Left lung (tissue), 10 donors: ENCODE results near the gene RBMS3. TPM values are rescaled to one million over a fixed set of nuclear protein-coding genes. Genes with fewer than 3 reads are reported as not detected.

Source experiments
- ATAC-seq: fragments of 200-7000 bp; cut with Tn5 transposase; one replicate; pipeline ENCODE4 v1.9.1; 2020; ENCODE audit warnings: moderate library complexity
- DNase-seq, 4 donors: peaks; one replicate each; pipeline ENCODE4 v3.0.0-alpha.2; 2013 to 2020
- H3K27ac ChIP-seq, 2 donors: fragments of 200-600 bp; sonication (generic) in 1 of 2; one replicate each; pipeline versions ENCODE4 v1.5.0 to v1.8.0; 2020 to 2021
- H3K27me3 ChIP-seq, 2 donors: fragments of 200-600 bp; sonication (generic) in 1 of 2; one replicate each; pipeline versions ENCODE4 v1.5.0 to v1.8.0; 2020 to 2021
- H3K36me3 ChIP-seq, 2 donors: fragments of 200-600 bp; sonication (generic) in 1 of 2; one replicate each; pipeline versions ENCODE4 v1.5.0 to v1.8.0; 2020 to 2021
- H3K4me1 ChIP-seq, 2 donors: fragments of 200-600 bp; one replicate each; pipeline ENCODE4 v1.8.0; 2021
- H3K4me3 ChIP-seq, 2 donors: fragments of 200-600 bp; sonication (generic) in 1 of 2; one replicate each; pipeline versions ENCODE4 v1.5.0 to v1.8.0; 2020 to 2021; ENCODE audit warnings: mild to moderate bottlenecking in 1 of 2
- H3K9me3 ChIP-seq, 2 donors: fragments of 200-600 bp; sonication (generic) in 1 of 2; one replicate each; pipeline versions ENCODE4 v1.5.0 to v1.8.0; 2020 to 2021
- CTCF ChIP-seq, 2 donors: fragments of 200-600 bp; sonication (generic) in 1 of 2; IDR thresholded peaks; one replicate each; pipeline versions ENCODE4 v1.5.0 to v1.8.0; 2021; ENCODE audit warnings: antibody characterized with exemption in 2 of 2
- intact Hi-C, 2 donors: fragments of 100-400 bp; cut with DNase I; formaldehyde crosslinking; loops; one replicate each; pipeline versions ENCODE4 v1.11.2 to v1.14.2; 2022
- polyA plus RNA-seq, 6 donors: library from polyadenylated mRNA; unstranded; fragments of 120-200 nt; gene quantifications; one replicate each; pipeline ENCODE4 v1.2.1, GENCODE V29; 2013; ENCODE audit not compliant: insufficient read length in 6 of 6
- total RNA-seq, 2 donors: library from RNA; stranded (reverse); fragmentation: NEBNext Ultra II Directional; extraction: Animal tissue kit (Norgen Biotek cat#: 25700); gene quantifications; one replicate each; pipeline ENCODE4 v1.2.1, GENCODE V29; 2021
- donor health status: DM: no; HTN: yes; CAD: no.
- donor health status: DM: no; HTN: no; CAD: no.

RBMS3 gene
- total and polyA plus RNA-seq, 8 donors, result 27.1 to 51.6 (median 37.6) TPM

GRCh38 chr3:29827756-29828155, 546.9 kb downstream of the RBMS3 start:
- H3K4me1 ChIP-seq, result no peaks in the 10 kb centered on the region
- no peaks in the 10 kb centered on the region for H3K9me3 ChIP-seq
- no peak overlapping the region for H3K4me3 ChIP-seq
- no peaks in the 10 kb centered on the region for H3K36me3 ChIP-seq
- ATAC-seq (no peak), DNase-seq (no peak)
- H3K27me3 ChIP-seq, result no peaks in the 10 kb centered on the region
- intact Hi-C loops, result no loop called here
- H3K27ac ChIP-seq, result no peak overlapping the region
- TF ChIP-seq CTCF (IDR thresholded peaks at IDR 0.05), result no peak

- intact Hi-C loops, result no loop called here
- Histone ChIP-seq H3K27me3 (no peaks in the 10 kb centered on the region), H3K27ac (no peak overlapping the region), H3K36me3 (no peaks in the 10 kb centered on the region), H3K9me3 (no peaks in the 10 kb centered on the region), H3K4me3 (no peak overlapping the region), H3K4me1 (no peaks in the 10 kb centered on the region)
- no peak for TF ChIP-seq CTCF (IDR thresholded peaks at IDR 0.05)
- DNase-seq, result peak in 1 of 4 donors; percentile 17
- ATAC-seq, result no peak
Measured at GRCh38 chr3:29829340-29829739, 548.5 kb downstream of the RBMS3 start.

- H3K36me3 ChIP-seq, result no peaks in the 10 kb centered on the region
- H3K4me3 ChIP-seq, result no peak overlapping the region
- ATAC-seq (no peak), DNase-seq (no peak)
- no peak for TF ChIP-seq CTCF (IDR thresholded peaks at IDR 0.05)
- intact Hi-C loops, result no loop called here
- no peaks in the 10 kb centered on the region for H3K27me3 ChIP-seq
- H3K27ac ChIP-seq, result no peak overlapping the region
- no peaks in the 10 kb centered on the region for H3K9me3 ChIP-seq
- H3K4me1 ChIP-seq, result no peaks in the 10 kb centered on the region
Measured at GRCh38 chr3:29850641-29851040, 569.8 kb downstream of the RBMS3 start.

GRCh38 chr3:29852767-29853166, 571.9 kb downstream of the RBMS3 start:
- intact Hi-C loops, result no loop called here
- H3K4me3 ChIP-seq, result no peak overlapping the region
- no peaks in the 10 kb centered on the region for H3K9me3 ChIP-seq
- no peak for ATAC-seq
- no peak for TF ChIP-seq CTCF (IDR thresholded peaks at IDR 0.05)
- no peak for DNase-seq
- no peaks in the 10 kb centered on the region for H3K4me1 ChIP-seq
- no peaks in the 10 kb centered on the region for H3K27me3 ChIP-seq
- H3K27ac ChIP-seq, result no peak overlapping the region
- no peaks in the 10 kb centered on the region for H3K36me3 ChIP-seq

- DNase-seq, result peak in 1 of 4 donors; percentile 51
- Histone ChIP-seq H3K36me3 (no peaks in the 10 kb centered on the region), H3K4me1 (no peaks in the 10 kb centered on the region), H3K27me3 (no peaks in the 10 kb centered on the region), H3K9me3 (no peaks in the 10 kb centered on the region), H3K4me3 (no peak overlapping the region), H3K27ac (no peak overlapping the region)
- no peak for ATAC-seq
- no peak for TF ChIP-seq CTCF (IDR thresholded peaks at IDR 0.05)
- intact Hi-C loops, result no loop called here
Measured at GRCh38 chr3:29853841-29854397, 573.0 kb downstream of the RBMS3 start.
